Activated naive CD8-positive, alpha-beta T cell (primary cell): ENCODE results near the gene TNFRSF18.
A peak's percentile ranks its signal among the peaks of the same experiment; 100 is the strongest.
"Not testable (repeated sequence)": the region's sequence is repeated elsewhere in the genome, so short reads cannot be mapped to it uniquely, and the experiment has no call there.

ENCODE experiments used
- H3K27ac Mint-ChIP-seq: one replicate; pipeline ENCODE4 v1.8.0; 2021; ENCODE audit warnings: mixed read lengths
- H3K27me3 Mint-ChIP-seq: one replicate; pipeline ENCODE4 v1.8.0; 2021; ENCODE audit warnings: mixed read lengths
- H3K36me3 Mint-ChIP-seq: one replicate; pipeline ENCODE4 v1.8.0; 2021; ENCODE audit warnings: mixed read lengths
- H3K4me1 Mint-ChIP-seq: one replicate; pipeline ENCODE4 v1.8.0; 2021; ENCODE audit warnings: low read depth, mixed read lengths
- H3K4me3 Mint-ChIP-seq: one replicate; pipeline ENCODE4 v1.8.0; 2021; ENCODE audit warnings: mild to moderate bottlenecking, mixed read lengths
- H3K9me3 Mint-ChIP-seq: one replicate; pipeline ENCODE4 v1.8.0; 2021; ENCODE audit warnings: low read depth, mixed read lengths

Gene TNFRSF18, protein sequence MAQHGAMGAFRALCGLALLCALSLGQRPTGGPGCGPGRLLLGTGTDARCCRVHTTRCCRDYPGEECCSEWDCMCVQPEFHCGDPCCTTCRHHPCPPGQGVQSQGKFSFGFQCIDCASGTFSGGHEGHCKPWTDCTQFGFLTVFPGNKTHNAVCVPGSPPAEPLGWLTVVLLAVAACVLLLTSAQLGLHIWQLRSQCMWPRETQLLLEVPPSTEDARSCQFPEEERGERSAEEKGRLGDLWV

DNA sequence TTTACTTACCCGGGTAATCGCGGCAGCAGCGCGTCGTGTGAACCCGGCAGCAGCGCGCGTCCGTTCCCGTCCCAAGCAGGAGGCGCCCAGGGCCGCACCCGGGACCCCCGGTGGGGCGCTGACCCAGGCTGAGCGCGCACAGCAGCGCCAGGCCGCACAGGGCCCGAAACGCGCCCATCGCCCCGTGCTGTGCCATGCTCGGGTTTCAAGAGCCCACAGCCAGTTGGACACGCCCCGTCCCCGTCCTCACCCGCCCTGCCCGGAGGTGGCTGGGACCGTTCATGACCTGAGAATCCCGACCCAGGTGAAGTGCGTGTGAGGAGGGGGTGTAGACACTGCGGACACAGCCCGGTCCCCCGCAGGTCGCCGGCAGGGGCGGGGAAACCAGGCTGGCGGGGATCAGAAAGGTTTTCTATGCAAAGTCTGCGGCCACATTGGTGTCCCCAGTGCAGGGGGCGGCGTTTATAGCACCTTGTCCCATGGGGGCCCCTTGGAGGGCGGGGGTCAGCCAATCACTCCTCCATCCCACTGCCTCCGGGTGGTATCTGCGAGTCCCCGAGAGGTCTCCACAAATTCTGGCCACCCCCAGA is at the start of gene TNFRSF18:
TNFRSF18 (minus strand) TSS at position 217 of the 590 bp plus-strand sequence; CDS start at position 196, 21 bp downstream.
- Mint-ChIP-seq H3K27me3 (no peaks in the 10 kb centered on the region), H3K4me1 (peaks cover 14% of the 10 kb centered on the region), H3K9me3 (no peaks in the 10 kb centered on the region), H3K27ac (peak within 1 kb of the TSS; percentile 28), H3K4me3 (peak within 1 kb of the TSS; percentile 73), H3K36me3 (no peaks in the 10 kb centered on the region)

DNA sequence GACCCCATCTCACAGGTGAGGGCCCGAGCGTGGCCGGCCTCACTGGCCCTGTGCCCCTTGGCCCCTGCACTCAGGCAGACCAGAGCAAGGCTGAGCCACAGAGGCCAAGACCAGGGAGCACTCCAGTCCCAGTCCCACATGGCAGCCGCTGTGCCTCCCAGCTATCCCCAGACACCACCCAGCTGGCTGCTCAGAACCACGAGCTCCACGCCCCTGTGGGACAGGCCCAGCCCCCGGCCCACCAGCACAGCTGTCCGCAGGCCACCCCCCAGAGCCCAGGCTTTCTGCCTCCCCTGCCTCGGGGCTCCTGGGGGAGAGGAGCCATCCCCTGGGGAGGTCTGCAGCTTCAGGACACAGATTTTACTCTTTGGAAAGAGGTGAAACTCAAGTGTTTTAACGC is 49.2 kb upstream of the TNFRSF18 start:
- Mint-ChIP-seq H3K9me3 (no peaks in the 10 kb centered on the region), H3K27me3 (no peaks in the 10 kb centered on the region), H3K4me1 (peaks cover 14% of the 10 kb centered on the region), H3K27ac (no peak overlapping the region), H3K4me3 (no peak overlapping the region), H3K36me3 (no peaks in the 10 kb centered on the region)

DNA sequence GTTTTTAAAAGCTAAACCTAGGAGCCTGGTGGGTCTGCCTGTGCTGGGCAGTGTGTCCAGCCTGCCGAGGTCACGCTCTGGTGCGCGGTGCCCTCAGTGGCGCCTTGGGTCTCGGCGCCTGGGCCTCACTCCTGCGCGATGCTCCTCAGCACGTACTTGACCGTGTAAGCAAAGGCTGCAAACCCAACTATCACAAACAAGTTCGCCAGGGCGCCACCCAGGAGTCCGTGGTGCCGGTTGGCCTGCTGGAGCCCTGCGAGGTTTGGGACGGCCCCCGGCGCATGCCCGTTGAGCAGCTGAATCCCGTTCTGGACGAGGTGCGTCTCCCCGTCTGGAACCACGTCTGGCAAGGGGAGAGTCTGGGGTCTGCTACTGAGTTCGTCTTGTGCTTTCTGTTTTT is 48.7 kb upstream of the TNFRSF18 start:
- H3K27me3 Mint-ChIP-seq = no peaks in the 10 kb centered on the region
- peaks cover 16% of the 10 kb centered on the region for H3K4me1 Mint-ChIP-seq
- H3K9me3 Mint-ChIP-seq = no peaks in the 10 kb centered on the region
- H3K4me3 Mint-ChIP-seq = no peak overlapping the region
- no peaks in the 10 kb centered on the region for H3K36me3 Mint-ChIP-seq
- no peak overlapping the region for H3K27ac Mint-ChIP-seq

DNA sequence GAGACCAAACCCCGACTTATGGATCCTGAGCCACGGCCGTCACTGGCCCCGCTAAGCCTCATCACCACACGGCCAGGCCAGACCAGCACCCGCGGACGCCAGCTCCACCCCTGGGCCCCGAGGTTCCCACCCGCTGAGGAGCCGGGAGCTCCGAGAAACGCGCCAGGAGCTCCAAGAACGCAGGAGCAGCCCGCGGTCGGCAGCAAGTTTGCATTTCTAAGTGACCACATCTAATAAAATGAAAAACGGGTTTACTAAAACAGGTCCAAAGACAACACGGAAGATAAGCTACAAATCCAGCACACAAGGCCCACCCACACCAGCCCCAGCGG is 48.2 kb upstream of the TNFRSF18 start:
- Mint-ChIP-seq H3K4me3 (no peak overlapping the region), H3K36me3 (no peaks in the 10 kb centered on the region), H3K9me3 (no peaks in the 10 kb centered on the region), H3K27ac (no peak overlapping the region), H3K4me1 (peaks cover 17% of the 10 kb centered on the region), H3K27me3 (no peaks in the 10 kb centered on the region)

- H3K27ac Mint-ChIP-seq = no peak overlapping the region
- no peaks in the 10 kb centered on the region for H3K36me3 Mint-ChIP-seq
- H3K4me1 Mint-ChIP-seq = peaks cover 19% of the 10 kb centered on the region
- H3K4me3 Mint-ChIP-seq = no peak overlapping the region
- no peaks in the 10 kb centered on the region for H3K27me3 Mint-ChIP-seq
- no peaks in the 10 kb centered on the region for H3K9me3 Mint-ChIP-seq
Observed at GRCh38 chr1:1253972-1254666, 47.7 kb upstream of the TNFRSF18 start.

GRCh38 chr1:1253314-1253713 is 46.9 kb upstream of the TNFRSF18 start:
- no peaks in the 10 kb centered on the region for H3K36me3 Mint-ChIP-seq

GRCh38 chr1:1250786-1251284 is 44.4 kb upstream of the TNFRSF18 start:
- peaks cover 13% of the 10 kb centered on the region for H3K4me1 Mint-ChIP-seq
- H3K4me3 Mint-ChIP-seq = peak overlapping the region; percentile 61
- no peaks in the 10 kb centered on the region for H3K9me3 Mint-ChIP-seq
- no peaks in the 10 kb centered on the region for H3K36me3 Mint-ChIP-seq
- no peaks in the 10 kb centered on the region for H3K27me3 Mint-ChIP-seq
- H3K27ac Mint-ChIP-seq = peak overlapping the region; percentile 94

More at GRCh38 chr1:1253314-1253713, 46.9 kb upstream of the TNFRSF18 start:
- Mint-ChIP-seq H3K4me1 (peaks cover 16% of the 10 kb centered on the region), H3K4me3 (no peak overlapping the region), H3K9me3 (no peaks in the 10 kb centered on the region), H3K27ac (no peak overlapping the region), H3K27me3 (no peaks in the 10 kb centered on the region)

GRCh38 chr1:1248009-1248913 is 41.9 kb upstream of the TNFRSF18 start:
- H3K36me3 Mint-ChIP-seq, H3K27me3 Mint-ChIP-seq, H3K9me3 Mint-ChIP-seq, H3K4me3 Mint-ChIP-seq, H3K27ac Mint-ChIP-seq: not testable (repeated sequence)
- H3K4me1 Mint-ChIP-seq = peaks cover 13% of the 10 kb centered on the region

DNA sequence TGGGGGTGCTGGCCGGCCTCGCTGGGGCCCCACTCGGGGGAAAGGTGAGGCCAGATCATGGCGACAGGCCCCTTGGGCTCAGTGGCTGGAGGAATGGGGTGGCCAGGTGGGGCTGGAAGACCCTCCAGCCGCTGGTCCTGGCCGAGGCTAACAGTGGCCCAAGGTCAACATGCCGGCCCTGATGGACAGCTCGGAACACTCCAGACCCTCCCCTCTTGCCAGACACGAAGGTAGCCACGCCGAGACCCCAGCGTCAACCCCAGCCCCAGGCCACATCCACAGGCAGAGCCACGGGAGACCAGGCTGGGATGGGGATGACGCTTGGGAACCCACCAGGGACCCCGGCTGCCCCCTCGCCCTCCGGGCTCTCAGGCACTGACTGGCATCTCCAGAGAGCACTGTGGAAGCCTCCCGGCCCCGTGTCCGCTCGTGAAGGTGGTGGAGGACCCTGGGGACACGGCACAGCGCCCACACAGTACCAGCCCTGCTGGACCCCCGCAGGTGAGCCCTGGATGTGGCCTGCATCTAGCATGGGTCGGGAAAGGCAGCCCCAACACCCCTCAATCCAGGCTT is 41.0 kb upstream of the TNFRSF18 start:
- Mint-ChIP-seq H3K4me1 (peaks cover 12% of the 10 kb centered on the region), H3K36me3 (no peaks in the 10 kb centered on the region), H3K9me3 (no peaks in the 10 kb centered on the region), H3K27ac (no peak overlapping the region), H3K4me3 (no peak overlapping the region), H3K27me3 (no peaks in the 10 kb centered on the region)

DNA sequence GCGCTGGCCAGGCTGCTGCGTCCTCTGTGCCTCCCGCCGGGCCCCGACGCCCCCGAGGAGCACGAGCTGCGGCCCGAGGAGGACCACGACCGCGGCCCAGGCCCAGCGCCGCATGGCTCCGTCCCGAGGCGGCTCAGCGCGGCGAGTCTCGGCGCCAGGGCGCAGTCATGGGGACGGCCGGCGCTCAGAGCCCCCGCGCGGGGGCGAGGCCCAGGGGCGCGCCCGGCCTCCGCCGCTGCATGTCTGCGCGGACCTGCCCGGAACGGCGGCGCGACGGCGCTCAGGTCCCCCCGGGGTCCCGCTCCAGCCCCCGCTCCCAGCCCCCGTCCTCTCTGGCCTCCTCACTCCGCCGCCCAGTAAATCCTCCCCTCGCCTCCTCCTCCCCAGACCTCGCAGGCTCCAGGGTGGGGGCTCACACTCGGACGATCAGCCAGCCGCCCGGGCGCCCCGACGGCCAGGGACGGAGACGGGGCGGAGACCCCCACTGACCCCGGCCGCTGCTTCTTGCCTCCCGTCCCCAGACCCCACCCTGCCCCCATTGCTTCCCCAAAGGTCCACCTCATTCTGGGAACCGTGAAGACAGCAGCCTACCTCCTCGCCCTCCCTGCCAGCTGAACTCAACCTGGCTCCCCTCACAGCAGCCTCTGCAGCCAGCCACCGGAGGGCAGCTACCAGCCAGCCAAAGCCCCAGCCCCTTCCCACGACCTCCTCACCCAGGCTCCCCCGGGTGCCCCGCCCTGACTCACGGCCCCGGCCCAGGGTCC is 40.4 kb upstream of the TNFRSF18 start, which contains the start of gene C1QTNF12:
C1QTNF12 (minus strand) TSS at position 146 of the 764 bp plus-strand sequence; CDS start at position 114, 32 bp downstream.
- H3K27me3 Mint-ChIP-seq = no peaks in the 10 kb centered on the region
- no peaks in the 10 kb centered on the region for H3K36me3 Mint-ChIP-seq
- no peak within 1 kb of the TSS for H3K27ac Mint-ChIP-seq
- no peaks in the 10 kb centered on the region for H3K9me3 Mint-ChIP-seq
- H3K4me3 Mint-ChIP-seq = no peak within 1 kb of the TSS
- peaks cover 12% of the 10 kb centered on the region for H3K4me1 Mint-ChIP-seq

DNA sequence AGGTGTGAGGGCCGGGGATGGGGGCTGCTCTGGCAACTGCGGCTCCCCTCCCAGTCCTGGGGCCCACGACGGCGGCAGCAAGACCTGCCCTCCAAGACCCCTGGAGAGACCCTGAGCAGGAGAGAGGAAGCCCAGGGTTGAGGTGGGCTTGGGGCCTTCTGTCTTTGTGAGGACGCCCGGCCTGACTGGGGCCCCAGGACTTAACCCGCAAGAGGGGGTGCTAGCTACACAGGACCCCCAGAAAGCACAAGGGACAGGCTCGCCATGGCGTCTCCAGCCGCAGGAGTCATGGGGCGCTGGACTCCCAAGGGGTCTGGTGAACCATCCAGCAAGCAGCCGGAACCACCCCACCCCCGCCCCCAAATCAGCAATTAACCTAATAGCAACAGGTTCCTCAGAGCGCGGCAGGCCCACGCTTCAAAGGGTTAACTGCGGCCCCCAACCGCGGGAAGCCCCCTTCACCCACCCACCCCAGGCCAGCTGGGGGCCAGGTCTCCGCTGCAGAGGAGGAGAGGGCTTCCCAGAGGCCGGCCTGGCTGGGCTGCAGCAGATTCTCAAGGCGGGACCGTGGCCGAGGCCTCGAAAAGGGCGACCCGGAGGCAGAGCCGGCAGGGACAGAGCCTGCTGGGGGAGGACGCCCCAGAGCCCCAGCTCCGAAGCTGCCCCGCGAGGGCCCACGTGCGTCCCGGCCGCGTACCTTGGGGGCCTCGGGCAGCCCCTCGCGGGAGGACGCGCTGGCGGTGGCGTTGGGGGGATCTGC is 39.6 kb upstream of the TNFRSF18 start:
- H3K4me3 Mint-ChIP-seq = no peak overlapping the region
- H3K4me1 Mint-ChIP-seq = peaks cover 10% of the 10 kb centered on the region
- no peaks in the 10 kb centered on the region for H3K36me3 Mint-ChIP-seq
- no peaks in the 10 kb centered on the region for H3K9me3 Mint-ChIP-seq
- H3K27me3 Mint-ChIP-seq = no peaks in the 10 kb centered on the region
- no peak overlapping the region for H3K27ac Mint-ChIP-seq

GRCh38 chr1:1245178-1245816 is 38.9 kb upstream of the TNFRSF18 start:
- Mint-ChIP-seq H3K27ac (no peak overlapping the region), H3K9me3 (no peaks in the 10 kb centered on the region), H3K36me3 (no peaks in the 10 kb centered on the region), H3K4me1 (peaks cover 7% of the 10 kb centered on the region), H3K4me3 (no peak overlapping the region), H3K27me3 (no peaks in the 10 kb centered on the region)
